DND-41 (cell line): ENCODE measurements around the gene SON.
"Not testable (repeated sequence)": the region's sequence is repeated elsewhere in the genome, so short reads cannot be mapped to it uniquely, and the experiment has no call there.

ENCODE experiments used
- ATAC-seq: fragments of 200-7000 bp; cut with Tn5 transposase; 3 replicates; pipeline ENCODE4 v1.9.1; 2021; ENCODE audit warnings: low read depth; ENCODE audit not compliant: insufficient read depth
- DNase-seq: peaks from one replicate; pipeline ENCODE4 v3.0.0-alpha.2; 2020
- H2AFZ ChIP-seq: 2 replicates; pipeline ENCODE4 v1.6.0; 2012; ENCODE audit warnings: low read depth, low read length
- H3K27ac ChIP-seq: 2 replicates; pipeline ENCODE4 v1.5.1; 2012; ENCODE audit warnings: low read length, inconsistent platforms
- H3K27me3 ChIP-seq: fragments of 200-600 bp; sonication (generic); 2 replicates; pipeline ENCODE4 v1.6.0; 2012; ENCODE audit warnings: low read length, mild to moderate bottlenecking, inconsistent platforms; ENCODE audit not compliant: insufficient read depth, poor library complexity
- H3K36me3 ChIP-seq: 2 replicates; pipeline ENCODE4 v1.5.1; 2012; ENCODE audit warnings: low read length, inconsistent platforms; ENCODE audit not compliant: insufficient read depth
- H3K4me1 ChIP-seq: 2 replicates; pipeline ENCODE4 v1.5.1; 2012; ENCODE audit warnings: mild to moderate bottlenecking, low read length; ENCODE audit not compliant: insufficient read depth
- H3K4me2 ChIP-seq: 2 replicates; pipeline ENCODE4 v1.6.0; 2012; ENCODE audit warnings: mild to moderate bottlenecking, moderate library complexity, low read length, inconsistent platforms; ENCODE audit not compliant: insufficient read depth
- H3K4me3 ChIP-seq, 2 experiments: fragments of 200-600 bp in 1 of 2; shearing (Covaris generic) in 1 of 2; 2 replicates each; pipeline ENCODE4 v1.5.1; 2012 to 2016; ENCODE audit warnings: inconsistent platforms in 2 of 2, low read length in 2 of 2, mild to moderate bottlenecking in 2 of 2, low read depth in 1 of 2, moderate library complexity in 1 of 2
- H3K79me2 ChIP-seq: 2 replicates; pipeline ENCODE4 v1.6.0; 2012; ENCODE audit warnings: low read length, inconsistent platforms; ENCODE audit not compliant: insufficient read depth
- H3K9ac ChIP-seq: 2 replicates; pipeline ENCODE4 v1.6.0; 2012; ENCODE audit warnings: low read depth, mild to moderate bottlenecking, inconsistent platforms, low read length, moderate library complexity
- H3K9me3 ChIP-seq: 2 replicates; pipeline ENCODE4 v1.5.1; 2012; ENCODE audit warnings: low read length, moderate library complexity, mild to moderate bottlenecking, inconsistent platforms; ENCODE audit not compliant: insufficient read depth, severe bottlenecking
- H4K20me1 ChIP-seq: 2 replicates; pipeline ENCODE4 v1.6.0; 2012; ENCODE audit warnings: low read length; ENCODE audit not compliant: insufficient read depth
- CTCF ChIP-seq: IDR thresholded peaks from 2 replicates; pipeline ENCODE4 v1.5.1; 2012; ENCODE audit warnings: borderline replicate concordance, low read length, moderate library complexity, mild to moderate bottlenecking; ENCODE audit not compliant: poor library complexity, severe bottlenecking; ENCODE audit errors: extremely low read depth
- EZH2 ChIP-seq: IDR thresholded peaks from 3 replicates; pipeline ENCODE4 v1.6.1; 2012; ENCODE audit warnings: borderline replicate concordance, low read depth, mild to moderate bottlenecking, moderate library complexity, low read length, inconsistent platforms; ENCODE audit not compliant: severe bottlenecking

Gene SON

GRCh38 chr21:33618407-33618806 is 75.6 kb downstream of the SON start:
- H3K4me3 ChIP-seq = no peak overlapping the region
- no peak for ATAC-seq
- H3K4me2 ChIP-seq = no peak overlapping the region
- DNase-seq = no peak
- H3K36me3 ChIP-seq = peaks cover 37% of the 10 kb centered on the region
- H3K9ac ChIP-seq = no peak overlapping the region
- H3K79me2 ChIP-seq = no peaks in the 10 kb centered on the region
- H4K20me1 ChIP-seq = no peaks in the 10 kb centered on the region
- no peak overlapping the region for H3K27ac ChIP-seq
- no peaks in the 10 kb centered on the region for H3K27me3 ChIP-seq
- H3K4me1 ChIP-seq = no peaks in the 10 kb centered on the region
- no peak overlapping the region for H2AFZ ChIP-seq
- H3K9me3 ChIP-seq = no peaks in the 10 kb centered on the region
- no peak for TF ChIP-seq EZH2
- no peak for TF ChIP-seq CTCF

GRCh38 chr21:33619726-33620125 is 76.9 kb downstream of the SON start:
- H3K9me3 ChIP-seq = no peaks in the 10 kb centered on the region
- peaks cover 40% of the 10 kb centered on the region for H3K36me3 ChIP-seq
- H3K4me3 ChIP-seq = no peak overlapping the region
- no peaks in the 10 kb centered on the region for H3K79me2 ChIP-seq
- no peak overlapping the region for H3K9ac ChIP-seq
- H3K27me3 ChIP-seq = no peaks in the 10 kb centered on the region
- H2AFZ ChIP-seq = no peak overlapping the region
- no peak overlapping the region for H3K4me2 ChIP-seq
- no peaks in the 10 kb centered on the region for H4K20me1 ChIP-seq
- no peak for ATAC-seq
- no peak for DNase-seq
- TF ChIP-seq EZH2 (no peak), CTCF (no peak)
- no peaks in the 10 kb centered on the region for H3K4me1 ChIP-seq
- H3K27ac ChIP-seq = no peak overlapping the region

- ATAC-seq (no peak), DNase-seq (no peak)
- Histone ChIP-seq H3K4me2 (no peak overlapping the region), H3K79me2 (peaks cover 7% of the 10 kb centered on the region), H3K36me3 (peaks cover 39% of the 10 kb centered on the region), H3K9me3 (no peaks in the 10 kb centered on the region), H3K9ac (no peak overlapping the region), H3K27ac (no peak overlapping the region), H2AFZ (no peak overlapping the region), H3K4me1 (no peaks in the 10 kb centered on the region), H3K4me3 (no peak overlapping the region), H3K27me3 (no peaks in the 10 kb centered on the region), H4K20me1 (no peaks in the 10 kb centered on the region)
- no peak for TF ChIP-seq EZH2
- TF ChIP-seq CTCF = no peak
These were observed 79.4 kb downstream of the SON start for GRCh38 chr21:33622253-33622652.

GRCh38 chr21:33626151-33626550 is 83.3 kb downstream of the SON start:
- H3K4me2 ChIP-seq, ATAC-seq, H3K27ac ChIP-seq, H3K4me1 ChIP-seq, H3K9ac ChIP-seq, H3K27me3 ChIP-seq, H4K20me1 ChIP-seq, H2AFZ ChIP-seq, H3K9me3 ChIP-seq, H3K4me3 ChIP-seq, DNase-seq: not testable (repeated sequence)
- H3K36me3 ChIP-seq = peaks cover 42% of the 10 kb centered on the region
- peaks cover 18% of the 10 kb centered on the region for H3K79me2 ChIP-seq
